SK-N-MC (cell line): ENCODE results near the gene METRNL.

Source experiments
- DNase-seq: peaks from one replicate; pipeline ENCODE4 v3.0.0-alpha.2; 2011; ENCODE audit warnings: low read depth, low spot score
- H3K27ac ChIP-seq: fragments of 200-600 bp; sonication (generic); 2 replicates; pipeline ENCODE4 v1.5.1; 2016; ENCODE audit warnings: mixed run types
- H3K36me3 ChIP-seq: fragments of 200-600 bp; sonication (generic); 2 replicates; pipeline ENCODE4 v1.6.1; 2017; ENCODE audit warnings: antibody characterized with exemption, low read length, mixed read lengths; ENCODE audit not compliant: insufficient read depth
- H3K4me3 ChIP-seq: fragments of 200-600 bp; sonication (generic); 2 replicates; pipeline ENCODE4 v1.5.1; 2016
- H3K9ac ChIP-seq: fragments of 200-600 bp; sonication (generic); 2 replicates; pipeline ENCODE4 v1.8.0; 2017; ENCODE audit warnings: mixed run types, mixed read lengths; ENCODE audit not compliant: insufficient read length
- H3K9me3 ChIP-seq: fragments of 200-600 bp; sonication (generic); 2 replicates; pipeline ENCODE4 v1.6.1; 2017; ENCODE audit warnings: low read depth, mild to moderate bottlenecking, antibody characterized with exemption, low read length, moderate library complexity, mixed read lengths
- EZH2 ChIP-seq: fragments of 200-600 bp; sonication (generic); IDR thresholded peaks from one replicate; pipeline ENCODE4 v1.6.1; 2017; ENCODE audit warnings: antibody characterized with exemption
- FOXP2 ChIP-seq: optimal IDR thresholded peaks from 2 replicates; pipeline ENCODE3; 2011; ENCODE audit warnings: mild to moderate bottlenecking, moderate library complexity; ENCODE audit not compliant: insufficient read depth; ENCODE audit errors: extremely low read length, control extremely low read depth
- POLR2AphosphoS5 ChIP-seq: IDR thresholded peaks from 2 replicates; pipeline ENCODE4 v1.6.1; 2012; ENCODE audit warnings: mild to moderate bottlenecking, low read depth, low read length, borderline replicate concordance

The METRNL gene

DNA sequence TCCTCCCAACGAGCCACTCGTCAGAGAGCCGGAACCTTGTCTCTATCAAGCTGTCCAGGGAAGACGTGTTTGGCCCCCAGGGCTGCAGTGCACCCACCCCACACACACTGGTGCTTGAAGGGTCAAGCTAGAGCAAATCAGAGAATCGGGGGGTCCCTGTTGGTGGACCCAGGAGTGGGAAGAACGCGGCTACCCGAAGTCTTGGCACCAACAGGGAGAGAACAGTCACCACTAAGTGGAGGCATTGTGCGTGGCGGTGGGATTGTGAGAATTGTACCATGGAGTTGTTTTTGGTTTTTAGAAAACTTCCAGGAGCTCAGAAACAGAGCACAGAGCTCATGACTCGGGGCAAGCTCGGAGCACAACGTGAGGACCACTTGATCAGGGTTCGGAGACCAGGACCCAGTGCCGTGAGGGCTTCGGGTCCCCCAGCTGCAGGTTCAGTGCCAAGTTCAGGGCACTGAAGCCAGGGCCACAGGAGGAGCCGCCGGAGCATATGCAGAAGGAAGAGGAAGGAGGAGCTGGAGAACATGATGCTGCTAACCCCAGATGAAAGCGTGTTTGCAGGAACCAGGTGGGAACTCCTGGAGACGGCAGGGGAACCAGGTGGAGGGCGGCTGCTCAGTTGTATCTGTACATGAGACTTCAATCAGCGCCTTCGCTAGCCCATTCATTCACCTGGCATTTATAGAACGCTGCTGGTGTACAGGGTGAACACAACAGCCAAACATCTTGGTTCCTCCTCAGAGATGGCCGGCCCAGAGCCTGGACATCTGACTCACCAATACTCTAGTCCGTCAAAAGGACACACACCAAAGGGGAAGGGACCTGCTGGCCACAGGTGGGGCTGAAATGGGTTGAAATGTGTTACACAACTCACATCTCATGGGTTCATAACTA lies 42.8 kb downstream of the METRNL start:
- Histone ChIP-seq H3K27ac (no peak overlapping the region), H3K4me3 (no peak overlapping the region), H3K9ac (no peak overlapping the region), H3K36me3 (no peaks in the 10 kb centered on the region), H3K9me3 (no peaks in the 10 kb centered on the region)
- no peak for DNase-seq
- TF ChIP-seq EZH2 (no peak), FOXP2 (no peak), POLR2AphosphoS5 (no peak)

DNA sequence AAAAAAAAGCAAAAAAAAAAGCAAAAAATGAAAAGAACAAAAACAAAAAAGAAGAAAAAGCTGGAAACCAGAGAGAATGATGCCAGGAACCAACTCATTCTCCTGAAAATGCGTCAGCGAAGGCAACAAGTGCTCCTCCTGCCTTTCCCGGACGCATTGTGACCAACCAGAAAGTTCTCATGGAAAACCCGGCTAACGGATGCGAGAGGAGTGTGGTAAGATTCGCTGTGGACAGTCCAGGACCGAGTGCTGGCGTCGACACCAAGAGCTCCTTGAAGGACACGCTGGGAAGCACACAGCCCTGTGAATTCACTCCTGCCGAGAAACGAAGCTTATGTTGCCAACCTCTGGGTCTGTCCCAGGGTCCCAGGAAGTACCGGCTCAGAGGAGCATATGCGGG lies 43.4 kb downstream of the METRNL start:
- TF ChIP-seq POLR2AphosphoS5: no peak
- H3K4me3 ChIP-seq: no peak overlapping the region
- H3K9me3 ChIP-seq: no peaks in the 10 kb centered on the region
- DNase-seq: no peak
- H3K9ac ChIP-seq: no peak overlapping the region
- H3K36me3 ChIP-seq: no peaks in the 10 kb centered on the region
- H3K27ac ChIP-seq: no peak overlapping the region

- no peak for DNase-seq
- H3K9me3 ChIP-seq: no peaks in the 10 kb centered on the region
- H3K27ac ChIP-seq: no peak overlapping the region
- TF ChIP-seq FOXP2: no peak
- TF ChIP-seq POLR2AphosphoS5: no peak
- no peak for TF ChIP-seq EZH2
- H3K4me3 ChIP-seq: no peak overlapping the region
- H3K9ac ChIP-seq: no peak overlapping the region
- H3K36me3 ChIP-seq: no peaks in the 10 kb centered on the region
Measured at GRCh38 chr17:83123896-83124801, 44.7 kb downstream of the METRNL start.

DNA sequence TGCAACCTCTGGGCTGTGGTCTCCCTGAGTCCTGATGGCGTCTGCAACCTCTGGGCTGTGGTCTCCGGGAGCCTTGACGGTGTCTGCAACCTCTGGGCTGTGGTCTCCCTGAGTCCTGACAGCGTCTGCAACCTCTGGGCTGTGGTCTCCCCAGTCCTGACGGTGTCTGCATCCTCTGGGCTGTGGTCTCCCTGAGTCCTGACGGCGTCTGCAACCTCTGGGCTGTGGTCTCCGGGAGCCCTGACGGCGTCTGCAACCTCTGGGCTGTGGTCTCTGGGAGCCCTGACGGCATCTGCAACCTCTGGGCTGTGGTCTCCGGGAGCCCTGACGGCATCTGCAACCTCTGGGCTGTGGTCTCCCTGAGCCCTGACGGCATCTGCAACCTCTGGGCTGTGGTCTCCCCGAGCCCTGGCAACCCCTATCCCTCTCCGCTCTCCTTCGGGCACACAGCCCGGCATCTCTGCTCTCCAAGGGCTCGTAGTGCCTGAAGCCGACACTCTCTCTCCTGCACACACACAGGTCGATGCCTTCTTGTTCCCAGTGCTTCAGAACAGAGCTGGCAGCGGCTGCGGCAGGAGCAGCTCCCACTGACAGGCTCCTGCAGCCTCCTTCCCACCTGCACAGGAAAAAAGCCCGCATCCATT lies 45.6 kb downstream of the METRNL start:
- no peak for DNase-seq
- Histone ChIP-seq H3K9ac (no peak overlapping the region), H3K4me3 (no peak overlapping the region), H3K36me3 (no peaks in the 10 kb centered on the region), H3K27ac (no peak overlapping the region), H3K9me3 (no peaks in the 10 kb centered on the region)
- TF ChIP-seq FOXP2 (no peak), EZH2 (no peak), POLR2AphosphoS5 (no peak)

DNA sequence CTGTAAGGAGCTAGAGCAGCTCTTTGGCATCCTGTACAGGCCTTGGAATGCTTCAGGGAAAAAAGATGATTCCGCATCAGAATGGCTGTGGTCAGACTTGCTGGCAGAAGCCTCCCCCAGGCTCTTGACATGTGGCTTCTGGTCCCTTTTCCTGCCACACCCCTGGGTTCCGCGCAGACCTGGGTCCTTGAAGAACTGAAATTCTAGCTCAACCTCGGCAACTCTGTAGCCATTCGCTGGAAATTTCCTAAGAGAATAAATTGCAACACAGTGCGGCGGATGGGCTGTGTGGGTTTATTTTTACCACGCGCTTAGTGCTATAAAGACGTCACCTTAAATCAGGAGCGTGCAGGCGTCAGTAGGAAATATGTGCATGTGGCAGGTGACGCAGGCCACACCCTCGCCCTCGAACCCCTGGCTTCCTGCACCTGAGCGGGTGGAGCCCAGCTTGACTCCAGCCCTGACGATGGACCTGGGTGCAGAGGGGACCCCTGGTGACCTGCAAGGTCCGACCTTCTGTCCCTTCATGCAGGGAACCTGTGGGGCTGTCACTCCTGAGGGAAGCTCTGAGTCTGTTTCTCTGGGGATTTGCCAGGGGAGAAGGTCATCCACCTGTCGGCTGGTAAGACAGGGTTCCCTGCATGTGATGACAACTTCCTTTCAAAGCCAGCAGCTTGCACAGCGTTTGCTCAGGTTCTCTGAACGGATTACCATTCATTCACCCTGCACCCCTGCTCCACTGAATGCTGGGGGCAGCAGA lies 46.3 kb downstream of the METRNL start:
- TF ChIP-seq POLR2AphosphoS5 (no peak), EZH2 (no peak), FOXP2 (no peak)
- H3K9me3 ChIP-seq: no peaks in the 10 kb centered on the region
- H3K36me3 ChIP-seq: no peaks in the 10 kb centered on the region
- H3K4me3 ChIP-seq: no peak overlapping the region
- no peak for DNase-seq
- H3K27ac ChIP-seq: no peak overlapping the region
- H3K9ac ChIP-seq: no peak overlapping the region

- no peak for DNase-seq
Measured at GRCh38 chr17:83126275-83126811, 46.9 kb downstream of the METRNL start.

GRCh38 chr17:83127431-83128160 lies 48.2 kb downstream of the METRNL start:
- DNase-seq: no peak
- TF ChIP-seq EZH2 (no peak), POLR2AphosphoS5 (no peak), FOXP2 (no peak)
- no peak overlapping the region for H3K9ac ChIP-seq

More at GRCh38 chr17:83126275-83126811, 46.9 kb downstream of the METRNL start:
- Histone ChIP-seq H3K9me3 (no peaks in the 10 kb centered on the region), H3K27ac (no peak overlapping the region), H3K4me3 (no peak overlapping the region), H3K9ac (no peak overlapping the region), H3K36me3 (no peaks in the 10 kb centered on the region)
- TF ChIP-seq POLR2AphosphoS5 (no peak), EZH2 (no peak), FOXP2 (no peak)

More at GRCh38 chr17:83127431-83128160, 48.2 kb downstream of the METRNL start:
- Histone ChIP-seq H3K9me3 (no peaks in the 10 kb centered on the region), H3K4me3 (no peak overlapping the region), H3K36me3 (no peaks in the 10 kb centered on the region), H3K27ac (no peak overlapping the region)
